Inferior parietal cortex (tissue), 1 donor: ENCODE measurements around the gene KRT7.

Experiments
- DNase-seq: peaks from one replicate; pipeline ENCODE4 v3.0.0-alpha.2; 2016; ENCODE audit errors: extremely low spot score

Gene KRT7

GRCh38 chr12:52232674-52233461, at the start of gene KRT7:
Gene KRT7, plus strand, starts transcription at chr12:52233243. Its CDS starts 54 bp downstream, at chr12:52233297.
- DNase-seq = no peak

- DNase-seq = no peak
Observed at GRCh38 chr12:52183544-52183910, 49.5 kb upstream of the KRT7 start.

GRCh38 chr12:52183971-52184370, 49.1 kb upstream of the KRT7 start:
- DNase-seq = no peak

- no peak for DNase-seq
Observed at GRCh38 chr12:52184813-52185212, 48.2 kb upstream of the KRT7 start.

GRCh38 chr12:52185400-52185967, 47.6 kb upstream of the KRT7 start:
- DNase-seq = no peak

GRCh38 chr12:52186118-52186840, 46.8 kb upstream of the KRT7 start:
- no peak for DNase-seq

GRCh38 chr12:52187206-52187605, 45.8 kb upstream of the KRT7 start:
- no peak for DNase-seq

GRCh38 chr12:52187640-52188039, 45.4 kb upstream of the KRT7 start:
- no peak for DNase-seq

- no peak for DNase-seq
Observed at GRCh38 chr12:52188658-52189057, 44.4 kb upstream of the KRT7 start.

- DNase-seq = no peak
Observed at GRCh38 chr12:52189376-52190174, 43.5 kb upstream of the KRT7 start.

GRCh38 chr12:52190860-52191729, 41.9 kb upstream of the KRT7 start:
- DNase-seq = no peak

GRCh38 chr12:52191841-52192791, 40.9 kb upstream of the KRT7 start, which contains the start of gene KRT80:
Gene KRT80, minus strand, starts transcription at chr12:52192014. Its CDS starts 112 bp downstream, at chr12:52191902.
- DNase-seq = no peak

GRCh38 chr12:52193532-52193931, 39.5 kb upstream of the KRT7 start:
- no peak for DNase-seq

- DNase-seq = no peak
Observed at GRCh38 chr12:52193991-52194390, 39.1 kb upstream of the KRT7 start.

- DNase-seq = no peak
Observed at GRCh38 chr12:52195065-52195730, 37.8 kb upstream of the KRT7 start.

GRCh38 chr12:52197371-52198231, 35.4 kb upstream of the KRT7 start:
- DNase-seq = no peak

- no peak for DNase-seq
Observed at GRCh38 chr12:52198454-52199215, 34.4 kb upstream of the KRT7 start.
